GM18951 (cell line): ENCODE results near the gene SLC39A11.
"Not testable (repeated sequence)": the region's sequence is repeated elsewhere in the genome, so short reads cannot be mapped to it uniquely, and the experiment has no call there.

Experiments used
- POLR2A ChIP-seq: IDR thresholded peaks from 4 replicates; pipeline ENCODE4 v1.6.1; 2011; ENCODE audit warnings: mild to moderate bottlenecking; ENCODE audit not compliant: insufficient read length, insufficient read depth; ENCODE audit errors: extremely low read depth
- in situ Hi-C: fragments of 300-500 bp; cut with MboI; formaldehyde crosslinking; loops from one replicate; pipeline ENCODE4 v1.12.0; 2022; ENCODE audit warnings: low sequenced_read_pairs, mixed read lengths, inconsistent platforms; ENCODE audit not compliant: unreplicated experiment

SLC39A11 gene

DNA sequence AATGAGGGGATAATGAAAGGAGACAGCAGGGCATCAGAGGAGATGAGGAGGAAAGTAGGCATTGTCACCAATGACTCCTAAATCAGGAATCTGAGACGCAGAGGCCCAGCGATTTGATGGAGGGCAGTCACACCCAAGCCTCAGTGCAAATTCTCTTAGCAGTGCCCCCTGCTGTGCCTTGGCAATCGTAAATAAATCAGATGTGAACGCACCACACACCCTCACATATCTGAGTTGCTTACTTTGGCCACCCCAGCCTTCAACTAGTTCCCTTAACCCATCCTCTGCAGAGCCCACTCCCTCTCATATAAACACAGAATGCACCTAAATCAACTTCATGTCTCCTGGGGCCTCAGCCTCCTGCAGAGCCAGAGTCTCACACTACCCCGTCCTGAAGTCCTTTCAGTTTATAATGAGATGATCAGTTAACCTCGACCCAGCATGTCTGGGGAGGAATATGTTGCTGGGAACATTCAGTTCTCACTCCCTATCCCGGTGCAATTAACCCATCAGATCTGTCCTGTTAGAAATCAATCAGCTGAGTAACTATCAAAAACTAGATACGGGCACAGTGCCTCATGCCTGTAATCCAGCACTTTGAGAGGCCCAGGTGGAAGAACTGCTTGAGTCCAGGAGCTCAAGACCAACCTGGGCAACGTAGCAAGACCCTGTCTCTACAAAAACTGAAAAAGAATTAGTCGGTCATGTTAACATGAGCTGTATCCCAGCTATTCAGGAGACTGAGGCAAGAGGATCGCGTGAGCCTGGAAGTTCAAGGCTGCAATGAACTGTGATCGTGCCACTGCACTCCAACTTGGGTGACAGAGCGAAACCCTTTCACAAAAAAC is 78.4 kb downstream of the SLC39A11 start:
- no peak for TF ChIP-seq POLR2A
- in situ Hi-C loops = no loop called here

DNA sequence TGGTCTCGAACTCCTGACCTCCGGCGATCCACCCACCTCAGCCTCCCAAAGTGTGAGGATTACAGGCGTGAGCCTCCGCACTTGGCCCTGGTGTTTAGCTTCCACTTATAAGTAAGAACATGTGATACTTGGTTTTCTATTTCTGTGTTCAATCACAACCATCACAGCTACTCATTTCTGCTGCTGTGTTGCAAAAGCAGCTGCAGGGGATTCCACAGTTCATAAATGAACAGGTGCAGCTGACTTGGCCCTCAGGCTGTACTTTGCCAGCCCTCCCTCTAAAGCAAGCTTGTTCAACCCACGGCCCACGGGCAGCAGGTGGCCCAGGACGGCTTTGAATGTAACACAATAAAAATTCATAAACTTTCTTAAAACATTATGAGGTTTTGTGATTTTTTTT is 79.2 kb downstream of the SLC39A11 start:
- in situ Hi-C loops = no loop called here
- TF ChIP-seq POLR2A = no peak

DNA sequence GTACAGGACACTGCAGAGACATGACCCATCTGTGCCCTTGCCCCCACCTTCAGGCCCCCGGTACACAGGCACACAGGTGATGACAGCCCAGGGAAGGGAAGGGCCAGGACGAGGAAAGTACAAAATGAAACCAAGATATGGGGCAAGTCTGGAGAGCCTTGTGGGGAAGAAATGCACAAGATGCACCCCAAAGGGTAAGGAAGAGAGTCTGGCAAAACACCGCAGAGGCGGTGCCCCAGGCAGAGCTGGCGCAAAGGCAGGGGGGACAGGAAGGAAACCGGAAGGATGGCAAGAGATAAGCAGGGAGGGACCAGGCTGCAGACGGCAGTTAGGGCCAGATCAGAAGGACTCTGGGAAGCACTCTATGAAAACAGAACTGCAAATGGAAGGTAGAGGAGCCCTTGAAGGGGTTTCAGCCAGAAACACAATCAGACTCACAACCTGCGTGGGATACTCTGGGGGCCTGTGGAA is 81.4 kb downstream of the SLC39A11 start:
- in situ Hi-C loops = no loop called here
- no peak for TF ChIP-seq POLR2A

DNA sequence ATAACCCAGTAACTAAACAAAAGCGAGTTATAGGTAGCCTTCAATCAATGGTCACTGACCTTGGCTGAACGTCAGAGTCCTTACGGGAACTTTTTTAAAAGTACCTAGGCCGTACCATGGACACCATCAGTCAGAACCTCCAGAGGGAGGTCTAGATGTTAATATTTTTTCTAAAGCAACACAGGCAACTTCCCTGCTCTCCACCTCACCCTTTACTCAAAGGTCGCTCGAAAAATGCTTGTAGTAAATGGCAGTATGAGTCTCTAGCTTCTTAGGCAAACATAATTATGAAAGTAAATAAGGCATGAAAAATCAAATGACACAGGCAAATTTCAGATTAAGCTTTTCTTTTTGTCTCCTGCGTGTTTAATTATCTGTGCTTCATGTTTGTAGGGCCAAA is 82.1 kb downstream of the SLC39A11 start:
- in situ Hi-C loops = no loop called here
- TF ChIP-seq POLR2A = no peak

DNA sequence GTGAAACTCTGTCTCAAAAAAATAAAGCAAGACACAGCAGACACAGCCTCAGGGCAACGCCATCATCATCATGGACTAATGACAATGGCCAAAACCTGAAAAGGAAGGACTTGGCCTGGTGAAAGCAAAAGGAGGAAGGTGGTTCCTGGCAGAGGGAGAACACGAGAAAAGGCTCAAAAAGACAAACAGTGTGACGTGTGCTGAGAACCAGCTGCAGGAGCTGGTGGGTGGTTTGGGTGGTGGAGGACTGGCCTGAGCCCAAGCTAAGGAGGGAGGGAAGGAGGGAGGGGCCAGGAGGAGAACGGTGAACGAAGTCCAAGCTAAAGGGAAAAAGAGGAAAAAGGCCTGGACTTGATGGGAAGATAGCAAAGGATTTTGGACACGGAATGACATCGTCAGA is 85.1 kb downstream of the SLC39A11 start:
- in situ Hi-C loops = no loop called here

DNA sequence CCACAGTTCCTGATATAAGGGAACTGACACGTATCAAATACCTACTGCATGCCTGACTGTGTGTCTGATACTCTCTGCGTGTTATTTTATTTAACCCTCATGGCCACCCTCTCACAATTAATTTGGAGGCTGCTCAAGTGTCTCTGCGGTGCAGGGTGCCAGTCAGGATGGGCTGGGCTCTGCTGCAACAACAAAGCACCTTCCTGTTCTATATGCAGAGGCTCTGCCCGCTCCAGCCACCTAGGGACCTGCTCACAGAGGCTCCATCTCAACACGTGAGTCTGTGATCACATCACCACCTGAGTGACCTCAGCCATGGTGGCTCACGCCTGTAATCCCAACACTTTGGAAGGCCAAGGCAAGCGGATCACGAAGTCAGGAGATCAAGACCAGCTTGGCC is 87.1 kb downstream of the SLC39A11 start:
- TF ChIP-seq POLR2A = no peak
- in situ Hi-C loops = no loop called here

More for the DNA sequence above, 85.1 kb downstream of the SLC39A11 start:
- no peak for TF ChIP-seq POLR2A

DNA sequence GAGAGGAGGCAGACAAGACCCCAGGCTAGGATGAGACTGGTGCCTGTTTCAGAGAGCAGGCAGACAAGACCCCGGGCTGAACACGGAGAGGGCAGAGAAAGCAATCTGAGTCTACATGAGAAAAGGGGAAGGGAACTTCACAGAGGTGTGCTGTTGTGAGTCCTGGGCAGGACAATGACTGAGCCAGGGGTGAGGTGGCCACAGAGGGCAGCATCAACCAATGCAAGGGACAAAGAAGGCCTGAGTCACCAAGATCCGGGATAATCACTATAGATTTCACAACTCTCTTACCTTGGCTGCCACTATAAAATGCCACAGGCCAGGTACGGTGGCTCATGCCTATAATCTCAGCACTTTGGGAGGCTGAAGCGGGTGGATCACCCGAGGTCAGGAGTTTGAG is 89.0 kb downstream of the SLC39A11 start:
- TF ChIP-seq POLR2A = no peak
- in situ Hi-C loops = no loop called here

DNA sequence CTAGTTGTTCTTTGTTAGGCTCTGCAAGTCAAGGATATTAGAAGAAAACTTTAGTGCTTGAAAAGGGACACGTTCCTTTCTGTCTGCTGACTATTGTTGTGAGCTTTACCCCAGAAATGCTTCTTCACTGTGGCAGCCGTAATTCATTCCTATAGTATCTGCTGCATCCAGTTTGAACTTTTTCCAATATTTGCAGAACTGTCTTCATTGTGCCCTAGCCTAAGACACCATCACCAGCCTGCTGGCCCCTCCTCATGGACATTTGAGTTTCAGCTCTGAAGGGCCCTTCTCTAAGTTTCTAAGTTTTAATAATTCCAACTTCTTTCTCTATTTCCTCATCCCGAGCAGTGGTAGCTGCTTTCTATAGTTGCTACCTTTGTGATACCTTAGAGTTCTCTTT is 91.7 kb downstream of the SLC39A11 start:
- in situ Hi-C loops = no loop called here
- no peak for TF ChIP-seq POLR2A

DNA sequence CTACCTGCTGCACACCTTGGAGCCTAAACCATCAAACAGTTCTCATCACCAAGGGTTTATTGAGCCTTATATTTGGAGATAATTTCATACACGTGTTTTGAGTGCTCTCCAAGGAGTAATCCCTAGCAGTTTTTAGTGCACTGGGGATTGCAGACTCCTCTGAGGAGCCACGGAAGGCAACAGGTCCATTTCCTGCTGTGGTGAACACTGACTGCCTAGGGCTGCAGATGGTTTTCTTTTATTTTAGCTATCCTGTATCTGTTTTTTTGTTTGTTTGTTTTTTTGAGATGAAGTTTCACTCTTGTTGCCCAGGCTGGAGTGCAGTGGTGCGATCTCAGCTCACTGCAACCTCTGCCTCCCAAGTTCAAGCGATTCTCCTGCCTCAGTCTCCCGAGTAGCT is 93.0 kb downstream of the SLC39A11 start:
- in situ Hi-C loops = not testable (repeated sequence)

DNA sequence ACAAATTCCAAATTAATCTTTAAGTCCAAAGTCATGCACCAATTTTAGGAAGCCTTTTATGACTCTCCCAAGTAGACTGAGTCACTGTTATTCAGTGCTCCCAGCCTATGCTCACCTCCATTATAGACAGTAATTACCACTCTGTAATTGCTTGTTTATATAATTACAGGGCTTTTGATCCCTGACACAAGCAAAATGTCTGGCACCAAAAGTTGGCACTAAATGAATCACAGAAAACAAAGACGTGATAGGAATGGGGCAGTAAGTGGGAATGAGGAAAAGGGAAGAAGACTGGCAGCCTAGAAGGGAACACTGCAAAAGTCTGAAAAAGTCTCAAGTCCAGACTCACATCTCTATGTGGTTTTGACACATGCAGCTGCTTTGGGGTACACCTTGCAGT is 94.1 kb downstream of the SLC39A11 start:
- TF ChIP-seq POLR2A = no peak
- in situ Hi-C loops = no loop called here

DNA sequence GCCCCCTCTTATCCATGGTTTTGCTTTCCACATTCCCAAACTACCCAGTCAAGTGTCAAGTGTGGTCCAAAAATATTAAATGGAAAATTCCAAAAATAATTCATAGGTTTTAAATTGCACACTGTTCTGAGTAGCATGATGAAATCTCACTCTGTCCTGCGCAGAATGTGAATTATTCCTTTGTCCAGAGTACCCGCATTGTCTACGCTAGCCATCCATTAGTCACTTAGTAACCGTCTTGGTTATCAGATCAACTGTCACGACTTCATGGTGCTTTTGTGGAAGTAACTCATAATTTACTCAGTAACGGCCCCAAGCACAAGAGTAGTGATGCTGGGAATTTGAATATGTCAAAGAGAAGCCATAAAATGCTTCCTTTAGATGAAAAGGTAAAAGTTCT is 94.9 kb downstream of the SLC39A11 start:
- in situ Hi-C loops = no loop called here
- no peak for TF ChIP-seq POLR2A

DNA sequence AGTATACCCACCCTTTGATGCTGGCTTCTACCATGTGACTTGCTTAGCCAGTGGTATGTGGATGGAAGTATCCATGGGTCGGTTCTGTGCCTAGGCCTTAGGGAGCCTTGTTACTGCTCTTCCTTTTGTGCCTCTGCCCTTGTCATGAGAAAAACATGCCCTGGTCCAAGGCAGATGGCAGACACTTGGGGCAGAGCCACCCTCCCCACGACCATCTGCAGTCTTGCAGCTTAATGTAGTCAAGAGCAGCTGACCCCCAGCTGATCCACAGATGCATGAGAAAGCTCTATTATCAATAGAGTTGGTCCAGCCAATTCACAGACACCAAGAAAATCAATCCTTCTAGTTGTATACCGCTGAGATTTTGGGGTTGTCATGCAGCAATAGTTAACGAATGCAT is 95.7 kb downstream of the SLC39A11 start:
- TF ChIP-seq POLR2A = no peak
- in situ Hi-C loops = no loop called here

DNA sequence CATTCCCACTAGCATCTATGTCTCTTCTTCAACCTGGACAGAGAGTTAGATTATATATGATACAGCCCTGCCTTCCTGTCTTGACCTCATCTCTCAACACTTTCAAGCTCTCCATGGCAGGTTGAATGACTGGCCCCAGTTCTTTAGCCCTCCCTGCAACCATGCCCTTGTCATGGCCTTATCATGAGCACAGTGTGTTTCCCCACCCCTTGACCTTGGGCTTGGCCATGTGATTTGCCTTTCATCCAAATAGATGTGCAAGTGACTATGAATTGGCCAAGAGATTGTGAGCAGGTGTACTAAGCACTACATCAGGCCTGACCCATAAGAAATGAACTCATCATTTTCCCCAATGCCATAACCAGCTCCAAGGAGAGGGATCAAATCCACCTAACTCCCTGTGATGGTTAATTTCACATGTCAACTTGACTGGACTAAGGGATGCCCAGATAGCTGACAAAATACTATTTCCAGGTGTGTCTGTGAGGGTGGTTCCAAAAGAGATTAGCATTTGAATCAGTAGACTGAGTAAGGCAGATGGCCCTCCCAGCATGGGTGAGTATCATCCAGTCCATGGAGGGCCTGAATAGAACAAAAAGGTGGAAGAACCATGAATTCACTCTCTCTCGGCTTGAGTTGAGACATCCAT is 97.4 kb downstream of the SLC39A11 start:
- no peak for TF ChIP-seq POLR2A

DNA sequence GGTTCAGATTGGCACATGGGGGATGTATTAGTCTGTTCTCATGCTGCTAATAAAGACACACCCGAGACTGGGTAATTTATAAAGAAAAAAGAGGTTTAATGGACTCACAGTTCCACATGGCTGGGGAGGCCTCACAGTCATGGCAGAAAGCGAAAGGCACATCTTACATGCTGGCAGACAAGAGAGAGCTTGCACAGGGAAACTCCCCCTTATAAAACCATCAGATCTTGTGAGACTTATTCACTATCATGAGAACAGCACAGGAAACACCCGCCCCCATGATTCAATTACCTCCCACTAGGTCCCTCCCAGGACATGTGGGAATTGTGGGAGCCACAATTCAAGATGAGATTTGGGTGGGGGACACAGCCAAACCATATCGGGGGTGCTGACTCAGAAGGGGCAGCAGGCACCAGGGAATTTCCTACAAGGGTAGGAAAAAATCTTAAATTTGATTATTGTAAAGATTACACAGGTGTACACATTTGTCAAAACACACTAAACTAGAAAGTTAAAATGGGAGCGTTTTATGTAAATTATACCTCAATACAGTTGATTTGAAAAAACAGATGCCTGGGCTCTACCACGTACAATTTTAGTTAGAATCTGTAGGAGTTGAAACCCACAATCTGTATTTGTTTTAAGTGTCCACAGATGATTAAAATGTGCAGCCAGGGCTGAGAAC is 99.6 kb downstream of the SLC39A11 start:
- in situ Hi-C loops = not testable (repeated sequence)

More for the DNA sequence above, 97.4 kb downstream of the SLC39A11 start:
- in situ Hi-C loops = no loop called here
